Measurements from ENCODE around the gene BTF3L4.
"Not testable (repeated sequence)": the region's sequence is repeated elsewhere in the genome, so short reads cannot be mapped to it uniquely, and the experiment has no call there.

BTF3L4 gene

DNA sequence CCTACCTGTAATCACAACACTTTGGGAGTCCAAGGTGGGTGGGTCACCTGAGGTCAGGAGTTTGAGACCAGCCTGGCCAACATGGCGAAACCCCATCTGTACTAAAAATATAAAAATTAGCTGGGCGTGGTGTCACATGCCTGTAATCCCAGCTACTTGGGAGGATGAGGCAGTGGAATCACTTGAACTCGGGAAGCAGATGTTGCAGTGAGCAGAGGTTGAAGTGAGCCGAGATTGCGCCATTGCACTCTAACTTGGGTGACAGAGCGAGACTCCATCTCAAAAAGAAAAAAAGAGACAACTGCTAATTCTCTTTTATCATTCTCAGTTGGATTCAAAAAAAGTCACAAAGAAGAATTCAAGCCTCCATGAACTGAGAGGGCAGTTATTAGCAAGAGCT is 21.2 kb downstream of the BTF3L4 start:
- H3K4me3 Mint-ChIP-seq, H3K27me3 Mint-ChIP-seq, H3K36me3 Mint-ChIP-seq, H3K9me3 Mint-ChIP-seq, H3K27ac Mint-ChIP-seq: not testable (repeated sequence)
- H3K4me1 Mint-ChIP-seq, result peaks cover 19% of the 10 kb centered on the region

DNA sequence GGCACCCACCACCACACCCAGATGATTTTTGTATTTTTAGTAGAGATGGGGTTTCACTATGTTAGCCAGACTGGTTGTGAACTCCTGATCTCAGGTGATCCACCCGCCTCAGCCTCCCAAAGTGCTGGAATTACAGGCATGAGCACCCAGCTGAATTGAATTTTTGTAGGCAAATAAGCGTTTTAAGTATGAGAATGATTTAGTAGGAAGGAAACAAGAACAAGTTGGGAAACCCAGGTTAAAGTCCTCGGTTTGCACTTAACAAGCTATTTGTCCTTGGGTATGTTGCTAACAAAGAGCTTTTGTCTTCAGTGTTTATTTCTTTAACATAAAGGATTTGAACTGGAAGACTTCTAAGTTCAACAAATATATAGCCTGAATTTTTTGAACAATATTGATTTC is 23.9 kb downstream of the BTF3L4 start:
- no peaks in the 10 kb centered on the region for H3K9me3 Mint-ChIP-seq
- peaks cover 14% of the 10 kb centered on the region for H3K4me1 Mint-ChIP-seq
- H3K4me3 Mint-ChIP-seq, result no peak overlapping the region
- H3K27me3 Mint-ChIP-seq, result no peaks in the 10 kb centered on the region
- peaks cover 6% of the 10 kb centered on the region for H3K36me3 Mint-ChIP-seq
- peak overlapping the region; percentile 46 for H3K27ac Mint-ChIP-seq

DNA sequence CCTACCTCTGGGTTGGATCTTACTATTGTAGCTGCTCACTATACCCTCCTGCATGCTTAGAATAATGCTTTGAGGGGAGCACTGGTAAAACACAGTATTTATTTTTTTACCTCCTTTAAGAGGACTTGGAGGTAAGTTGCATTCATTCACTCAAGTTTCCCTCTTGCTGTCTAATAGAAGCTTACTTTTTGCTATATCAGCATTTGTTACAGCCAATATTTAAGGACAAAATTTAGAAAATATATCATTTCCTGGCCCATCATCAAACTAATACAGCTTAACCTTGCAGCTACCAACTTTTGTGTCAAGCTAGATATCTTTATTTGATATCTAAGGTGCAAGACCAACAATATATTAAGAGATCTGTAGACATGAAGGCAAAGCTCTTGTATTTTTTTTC is 31.8 kb downstream of the BTF3L4 start:
- not testable (repeated sequence) for H3K4me1 Mint-ChIP-seq, H3K27ac Mint-ChIP-seq, H3K27me3 Mint-ChIP-seq, H3K4me3 Mint-ChIP-seq, H3K9me3 Mint-ChIP-seq
- peaks cover 21% of the 10 kb centered on the region for H3K36me3 Mint-ChIP-seq

DNA sequence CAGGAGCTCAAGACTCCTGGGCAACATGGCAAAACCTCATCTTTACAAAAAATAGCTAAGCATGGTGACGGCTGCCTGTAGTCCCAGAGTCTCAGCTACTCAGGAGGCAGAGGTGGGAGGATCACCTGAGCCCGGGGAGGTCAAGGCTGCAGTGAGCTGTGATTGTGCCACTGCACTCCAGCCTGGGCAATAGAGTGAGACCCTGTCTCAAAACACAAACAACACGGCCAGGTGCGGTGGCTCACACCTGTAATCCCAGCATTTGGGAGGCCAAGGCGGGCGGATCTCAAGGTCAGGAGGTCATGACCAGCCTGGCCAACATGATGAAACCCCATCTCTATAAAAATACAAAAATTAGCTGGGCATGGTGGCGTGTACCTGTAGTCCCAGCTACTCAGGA is 38.2 kb downstream of the BTF3L4 start:
- H3K27ac Mint-ChIP-seq, H3K36me3 Mint-ChIP-seq, H3K9me3 Mint-ChIP-seq, H3K27me3 Mint-ChIP-seq, H3K4me3 Mint-ChIP-seq, H3K4me1 Mint-ChIP-seq: not testable (repeated sequence)

DNA sequence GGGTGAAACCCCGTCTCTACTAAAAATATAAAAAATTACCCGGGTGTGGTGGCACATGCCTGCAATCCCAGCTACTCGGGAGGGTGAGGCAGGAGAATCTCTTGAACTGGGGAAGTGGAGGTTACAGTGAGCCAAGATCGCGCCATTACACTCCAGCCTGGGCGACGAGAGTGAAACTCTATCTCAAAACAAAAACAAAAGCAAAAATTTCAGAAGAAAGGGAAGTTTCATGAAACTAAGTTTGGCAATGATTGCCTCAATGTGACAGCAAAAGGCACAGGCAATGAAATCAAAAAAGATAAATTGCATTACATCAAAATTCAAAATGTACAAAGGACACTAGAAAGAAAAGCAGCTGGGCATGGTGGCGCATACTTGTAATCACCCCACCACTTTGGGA is 40.1 kb downstream of the BTF3L4 start:
- Mint-ChIP-seq H3K9me3 (no peaks in the 10 kb centered on the region), H3K4me1 (no peaks in the 10 kb centered on the region), H3K27ac (no peak overlapping the region), H3K4me3 (no peak overlapping the region), H3K36me3 (peaks cover 2% of the 10 kb centered on the region), H3K27me3 (no peaks in the 10 kb centered on the region)

DNA sequence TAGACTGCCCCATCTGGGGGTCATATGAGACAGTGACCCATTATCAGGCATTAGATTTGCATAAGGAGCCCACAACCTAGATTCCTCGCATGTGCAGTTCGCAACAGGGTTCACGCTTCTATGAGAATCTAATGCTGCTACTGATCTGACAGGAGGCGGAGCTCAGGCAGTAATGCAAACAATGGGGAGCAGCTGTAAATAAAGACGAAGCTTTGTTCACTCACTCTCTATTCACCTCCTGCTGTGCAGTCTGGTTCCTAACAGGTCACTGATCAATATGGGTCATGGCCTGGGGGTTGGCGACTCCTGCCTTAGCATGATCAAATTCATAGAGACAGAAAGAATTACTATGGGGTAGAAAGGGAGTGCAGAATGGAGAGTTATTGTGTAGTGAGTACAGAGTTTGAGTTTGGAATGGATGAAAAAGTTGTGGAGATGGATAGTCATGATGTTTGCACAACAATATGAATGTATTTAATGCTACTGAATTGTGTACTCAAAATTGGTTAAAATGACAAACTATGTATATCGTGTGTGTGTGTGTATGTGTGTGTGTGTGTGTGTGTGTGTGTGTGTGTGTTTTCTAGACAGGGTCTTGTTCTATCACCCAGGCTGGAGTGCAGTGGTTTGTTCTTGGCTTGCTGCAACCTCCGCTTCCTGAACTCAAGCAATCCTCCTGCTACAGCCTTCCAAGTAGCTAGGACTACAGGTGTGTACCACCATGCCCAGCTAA is 42.2 kb downstream of the BTF3L4 start:
- Mint-ChIP-seq H3K9me3 (no peaks in the 10 kb centered on the region), H3K4me1 (no peaks in the 10 kb centered on the region), H3K4me3 (no peak overlapping the region), H3K27ac (no peak overlapping the region), H3K27me3 (no peaks in the 10 kb centered on the region), H3K36me3 (no peaks in the 10 kb centered on the region)

DNA sequence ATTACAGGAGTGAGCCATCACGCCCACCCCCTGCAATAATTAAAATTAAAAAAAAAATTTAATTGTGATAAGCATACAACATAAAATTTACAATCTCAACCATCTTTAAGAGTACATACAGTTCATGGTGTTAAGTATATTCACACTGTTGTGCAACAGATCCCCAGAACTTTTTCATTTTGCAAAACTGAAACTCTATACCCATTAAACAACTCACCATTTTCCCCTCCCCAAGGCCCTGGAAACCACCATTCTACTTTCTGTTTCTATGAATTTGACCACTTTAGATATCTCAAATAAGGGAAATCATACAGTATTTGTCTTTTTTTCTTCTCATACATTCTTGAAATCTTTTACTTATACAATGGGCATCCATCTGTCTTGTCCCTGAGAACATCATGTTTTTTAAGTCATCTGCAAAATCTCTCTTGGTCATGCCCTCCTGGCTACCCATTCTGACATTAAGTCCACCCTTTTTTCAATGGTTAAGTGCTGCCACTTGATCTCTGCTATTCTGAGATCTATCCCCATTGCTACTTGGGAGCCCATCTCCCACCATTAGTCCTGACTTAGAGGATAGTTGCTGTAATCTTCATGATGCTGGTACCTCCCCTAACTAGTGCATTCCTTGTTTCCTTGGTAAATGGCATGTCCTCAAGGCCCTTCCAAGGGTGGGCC is 46.4 kb downstream of the BTF3L4 start:
- H3K27ac Mint-ChIP-seq, result no peak overlapping the region
- H3K4me1 Mint-ChIP-seq, result no peaks in the 10 kb centered on the region
- no peak overlapping the region for H3K4me3 Mint-ChIP-seq
- no peaks in the 10 kb centered on the region for H3K9me3 Mint-ChIP-seq
- H3K36me3 Mint-ChIP-seq, result no peaks in the 10 kb centered on the region
- H3K27me3 Mint-ChIP-seq, result no peaks in the 10 kb centered on the region

DNA sequence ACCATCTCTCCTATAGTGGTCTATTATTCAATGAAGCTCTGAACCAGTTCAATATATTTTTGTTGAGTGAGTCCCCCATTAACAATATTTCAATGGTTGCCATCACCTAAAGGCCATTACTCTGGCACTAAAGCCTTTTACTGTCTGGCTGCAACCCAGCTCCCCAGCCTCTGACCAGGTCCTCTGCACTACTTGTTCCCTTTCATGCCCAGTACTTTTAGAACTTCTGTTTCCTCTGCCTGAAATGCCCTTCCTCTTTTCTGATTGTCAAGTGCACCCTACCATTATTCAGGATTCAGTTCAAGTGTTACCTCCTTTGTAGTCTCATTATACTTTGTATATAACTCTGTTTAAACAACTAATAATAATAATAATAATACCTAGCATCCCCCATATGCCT is 55.4 kb downstream of the BTF3L4 start:
- H3K27ac Mint-ChIP-seq, result no peak overlapping the region
- H3K27me3 Mint-ChIP-seq, result no peaks in the 10 kb centered on the region
- no peaks in the 10 kb centered on the region for H3K9me3 Mint-ChIP-seq
- no peaks in the 10 kb centered on the region for H3K4me1 Mint-ChIP-seq
- H3K4me3 Mint-ChIP-seq, result no peak overlapping the region
- no peaks in the 10 kb centered on the region for H3K36me3 Mint-ChIP-seq

DNA sequence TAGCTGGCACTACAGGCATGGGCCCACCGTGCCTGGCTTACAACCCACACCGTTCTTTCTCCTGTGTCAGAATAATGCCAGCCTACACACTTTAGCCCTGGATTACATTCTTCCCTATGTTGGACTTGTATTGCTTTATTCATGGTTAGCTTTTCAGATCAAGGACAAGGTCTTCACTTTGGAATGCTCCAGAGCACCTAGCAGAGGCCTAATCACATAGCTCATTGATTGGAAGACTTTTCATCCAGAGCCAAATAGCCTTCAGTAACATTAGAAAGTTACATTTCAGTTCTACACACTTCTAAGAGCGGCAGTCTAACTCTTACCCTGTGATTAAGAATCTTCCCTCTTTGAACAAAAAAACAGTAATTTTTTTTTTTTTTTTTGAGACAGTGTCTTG is 56.4 kb downstream of the BTF3L4 start:
- Mint-ChIP-seq H3K36me3 (no peaks in the 10 kb centered on the region), H3K27ac (no peak overlapping the region), H3K27me3 (no peaks in the 10 kb centered on the region), H3K4me3 (no peak overlapping the region), H3K4me1 (no peaks in the 10 kb centered on the region), H3K9me3 (no peaks in the 10 kb centered on the region)

DNA sequence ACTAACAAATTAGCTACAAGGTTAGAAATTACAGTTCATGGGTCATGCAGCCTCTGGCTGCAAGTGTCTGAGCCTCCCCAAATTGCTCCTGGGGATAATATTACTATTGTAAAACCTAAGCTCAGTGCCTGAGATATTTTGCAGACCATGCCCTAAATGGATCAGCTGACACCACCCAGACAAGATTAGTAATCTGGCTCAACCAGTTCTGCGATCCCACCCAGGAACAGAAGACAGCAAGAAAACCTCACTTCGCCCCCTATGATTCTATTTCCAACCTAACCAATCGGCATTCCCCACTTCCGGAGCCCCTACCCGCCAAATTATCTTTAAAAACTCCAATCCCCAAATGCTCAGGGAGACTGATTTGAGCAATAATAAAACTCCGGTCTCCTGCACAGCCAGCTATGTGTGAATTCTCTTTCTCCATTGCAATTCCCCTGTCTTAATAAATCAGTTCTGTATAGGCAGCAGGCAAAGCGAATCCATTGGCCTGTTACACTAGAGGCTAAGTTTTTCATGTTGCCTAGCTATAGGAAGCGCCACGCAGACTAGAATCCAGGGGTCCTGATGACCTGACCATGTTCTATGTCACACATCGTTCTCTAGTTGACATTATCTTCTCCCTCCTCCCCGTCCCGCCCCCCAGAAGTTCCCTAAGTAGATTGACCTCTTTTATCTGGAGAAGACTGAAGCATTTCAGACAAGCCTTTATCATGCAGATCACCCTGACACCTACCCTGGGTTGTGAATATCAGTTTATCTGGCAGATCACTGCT is 63.4 kb downstream of the BTF3L4 start:
- Mint-ChIP-seq H3K27me3 (no peaks in the 10 kb centered on the region), H3K9me3 (no peaks in the 10 kb centered on the region), H3K27ac (no peak overlapping the region)

DNA sequence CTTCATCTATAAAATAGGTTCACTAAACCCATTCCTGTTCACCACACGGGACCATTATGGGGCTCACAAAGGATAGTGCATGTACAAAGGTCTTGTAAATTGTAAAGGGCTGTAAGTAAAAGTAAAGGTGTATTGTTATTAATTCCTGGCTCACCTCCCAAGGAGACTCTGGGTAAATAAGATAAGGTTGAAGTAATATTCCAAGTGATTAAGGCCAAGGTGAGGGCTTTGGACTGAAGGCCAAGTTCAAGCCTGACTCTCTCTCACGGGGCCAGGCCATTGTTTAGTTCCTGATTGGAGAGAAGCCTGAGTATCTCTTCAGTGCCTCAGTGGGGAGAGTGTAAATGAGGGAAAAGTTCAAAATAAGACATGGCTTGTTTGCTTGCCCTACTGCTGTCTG is 66.3 kb downstream of the BTF3L4 start:
- H3K27ac Mint-ChIP-seq, result no peak overlapping the region
- peaks cover 11% of the 10 kb centered on the region for H3K4me1 Mint-ChIP-seq
- no peaks in the 10 kb centered on the region for H3K9me3 Mint-ChIP-seq
- H3K27me3 Mint-ChIP-seq, result peaks cover 4% of the 10 kb centered on the region
- no peaks in the 10 kb centered on the region for H3K36me3 Mint-ChIP-seq
- H3K4me3 Mint-ChIP-seq, result no peak overlapping the region

More for the DNA sequence above, 63.4 kb downstream of the BTF3L4 start:
- Mint-ChIP-seq H3K36me3 (no peaks in the 10 kb centered on the region), H3K4me3 (no peak overlapping the region), H3K4me1 (no peaks in the 10 kb centered on the region)

DNA sequence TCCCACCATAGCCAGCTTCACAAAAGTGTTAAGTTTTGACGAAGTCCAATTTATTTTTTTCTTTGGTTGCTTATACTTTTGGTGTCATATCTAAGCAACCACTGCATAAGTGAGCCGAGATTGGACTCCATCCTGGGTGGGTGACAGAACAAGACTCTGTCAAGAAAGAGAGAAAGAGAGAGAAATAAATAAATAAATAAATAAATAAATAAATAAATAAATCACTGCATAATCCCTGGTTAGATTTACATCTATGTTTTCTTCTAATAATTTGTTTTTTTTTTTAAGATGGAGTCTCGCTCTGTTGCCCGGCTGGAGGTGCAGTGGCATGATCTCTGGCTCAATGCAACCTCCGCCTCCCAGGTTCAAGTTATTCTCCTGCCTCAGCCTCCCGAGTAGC is 67.5 kb downstream of the BTF3L4 start:
- no peaks in the 10 kb centered on the region for H3K36me3 Mint-ChIP-seq
- peaks cover 4% of the 10 kb centered on the region for H3K27me3 Mint-ChIP-seq
- H3K4me3 Mint-ChIP-seq, result no peak overlapping the region
- no peak overlapping the region for H3K27ac Mint-ChIP-seq
- H3K4me1 Mint-ChIP-seq, result peaks cover 11% of the 10 kb centered on the region
- H3K9me3 Mint-ChIP-seq, result no peaks in the 10 kb centered on the region

DNA sequence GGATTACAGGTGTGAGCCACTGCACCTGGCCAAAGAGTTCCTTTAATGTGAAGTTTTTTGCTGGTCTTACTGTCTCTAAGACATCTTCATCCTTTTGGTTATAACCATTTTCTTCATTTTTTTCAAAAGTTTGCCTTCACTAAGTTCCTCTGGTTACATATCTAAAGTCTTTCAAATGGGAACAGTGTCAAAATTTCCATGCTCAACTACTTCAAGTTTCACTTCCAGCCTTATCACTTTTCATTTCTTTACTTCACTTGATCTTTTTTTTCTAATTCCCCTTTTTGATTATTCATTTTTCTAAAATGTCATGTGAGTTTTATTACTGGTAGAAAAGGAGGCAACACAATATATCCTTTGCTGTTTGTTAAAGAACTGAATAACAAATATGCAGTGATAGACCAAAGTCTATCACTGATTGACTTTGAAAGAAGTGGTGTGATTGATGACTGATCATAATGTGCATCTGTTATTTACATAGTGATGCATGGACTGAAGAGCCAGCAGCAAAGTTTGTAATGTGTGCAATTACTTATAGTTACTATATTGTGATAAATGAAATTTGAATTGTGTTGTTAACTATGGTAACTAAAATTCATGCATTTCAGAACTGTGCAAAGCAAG is 69.8 kb downstream of the BTF3L4 start:
- Mint-ChIP-seq H3K36me3 (no peaks in the 10 kb centered on the region), H3K27me3 (peaks cover 4% of the 10 kb centered on the region), H3K9me3 (no peaks in the 10 kb centered on the region), H3K4me3 (peak overlapping the region; percentile 5), H3K27ac (peak overlapping the region; percentile 13), H3K4me1 (peaks cover 11% of the 10 kb centered on the region)

DNA sequence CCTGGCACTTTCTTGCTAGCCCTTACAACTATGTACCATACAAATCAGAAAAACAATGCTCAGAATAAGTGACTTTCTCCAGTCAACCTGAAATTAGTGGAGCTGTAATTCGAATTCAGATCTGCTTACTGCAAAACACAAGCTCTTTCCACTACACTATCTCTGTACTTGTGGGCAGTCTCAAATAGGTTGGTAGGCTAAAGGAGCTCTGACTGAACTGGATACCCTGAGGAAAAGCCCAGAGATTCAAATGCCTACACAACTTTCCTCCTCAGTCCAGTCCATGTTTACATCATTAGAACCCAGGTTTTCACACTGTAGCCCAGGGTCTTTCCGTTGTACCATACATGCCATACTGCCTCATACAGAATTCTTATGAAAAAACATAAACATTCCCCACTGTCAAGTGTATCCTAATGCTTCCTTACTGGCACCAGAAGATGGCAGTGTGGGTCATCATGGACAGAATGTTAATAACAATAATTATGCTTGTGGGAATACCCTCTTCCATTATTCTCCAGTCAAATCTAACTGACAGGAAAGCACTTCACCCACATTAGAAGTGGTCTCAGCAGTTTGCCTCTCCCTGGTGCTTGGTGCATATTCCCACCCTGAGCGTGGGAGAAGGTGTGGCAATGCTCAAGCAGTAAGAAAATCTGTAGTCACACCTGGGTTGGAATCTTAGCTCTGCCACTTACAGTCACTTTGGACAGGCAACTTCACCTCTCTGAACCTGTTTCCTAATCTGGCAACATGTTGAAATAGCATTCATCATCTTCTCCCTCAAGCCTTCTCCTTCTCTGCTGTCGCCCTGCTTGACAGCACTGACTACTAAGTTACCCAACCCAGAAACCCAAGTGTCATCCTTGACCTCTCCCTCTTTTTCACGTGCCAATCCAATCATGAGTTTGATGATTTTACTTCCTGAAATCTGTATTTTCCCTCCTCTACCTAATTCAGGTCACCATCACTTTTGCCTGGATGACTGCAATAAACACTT is 71.4 kb downstream of the BTF3L4 start:
- H3K9me3 Mint-ChIP-seq, result no peaks in the 10 kb centered on the region
- no peak overlapping the region for H3K4me3 Mint-ChIP-seq
- no peaks in the 10 kb centered on the region for H3K36me3 Mint-ChIP-seq
- H3K4me1 Mint-ChIP-seq, result peaks cover 11% of the 10 kb centered on the region
- peaks cover 4% of the 10 kb centered on the region for H3K27me3 Mint-ChIP-seq
- no peak overlapping the region for H3K27ac Mint-ChIP-seq

All from activated naive CD4-positive, alpha-beta T cell treated with anti-CD3 and anti-CD28 coated beads, Interleukin-2, amount 50 U/mL, for 24 hours (primary cell).